ENCODE measurements around the gene RAD51B.

Gene RAD51B

DNA sequence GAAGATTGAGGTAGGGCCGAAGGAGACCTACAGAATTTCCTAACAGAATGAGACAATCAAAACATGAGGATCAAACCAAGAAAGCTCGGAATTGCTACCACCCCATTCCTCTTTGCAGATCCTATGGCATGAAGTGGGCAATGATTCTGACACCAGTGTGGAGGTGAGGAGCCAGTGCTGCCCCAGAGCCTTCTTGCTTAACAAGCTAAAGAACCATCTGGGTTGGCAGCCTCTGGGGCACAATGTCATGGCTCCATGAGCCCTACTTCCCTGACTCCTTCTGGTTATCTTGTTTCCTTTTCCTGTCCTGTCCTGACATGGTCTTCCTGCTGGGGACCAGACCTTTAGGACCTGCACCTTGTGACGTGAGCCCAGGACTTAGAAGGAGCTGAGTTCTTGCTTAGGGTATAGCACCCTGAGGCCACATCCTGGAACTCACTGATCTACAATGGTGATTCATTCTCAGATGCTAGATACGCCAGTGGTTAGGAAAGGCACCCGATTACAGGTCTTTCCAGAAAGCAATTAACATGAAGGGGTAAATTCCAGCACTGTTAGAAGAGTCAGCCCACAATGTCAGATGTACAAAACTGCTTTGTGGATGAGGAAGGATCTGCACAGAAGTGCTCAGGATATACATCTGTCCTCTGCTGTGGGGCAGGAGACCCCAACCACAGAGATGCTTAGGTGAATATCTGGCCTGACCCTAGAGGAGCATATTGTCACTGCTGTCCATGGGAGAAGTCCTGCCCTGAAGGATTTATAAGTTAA is 649.0 kb downstream of the RAD51B start:
- TF ChIP-seq FOXP2 (optimal IDR thresholded peaks at IDR 0.05; ENCODE audit: control extremely low read depth, extremely low read length, insufficient read depth): no peak
- H3K4me3 ChIP-seq: no peak overlapping the region
- H3K27ac ChIP-seq: no peak overlapping the region
- DNase-seq (ENCODE audit: low read depth, low spot score): no peak
- H3K36me3 ChIP-seq (ENCODE audit: insufficient read depth, low read length): no peaks in the 10 kb centered on the region
- H3K9me3 ChIP-seq (ENCODE audit: low read depth, low read length): no peaks in the 10 kb centered on the region
- no peak overlapping the region for H3K9ac ChIP-seq (ENCODE audit: insufficient read length)

- TF ChIP-seq FOXP2 (optimal IDR thresholded peaks at IDR 0.05; ENCODE audit: control extremely low read depth, extremely low read length, insufficient read depth): no peak
- TF ChIP-seq POLR2AphosphoS5 (IDR thresholded peaks at IDR 0.05; ENCODE audit: borderline replicate concordance, low read depth, low read length): no peak
- no peak for TF ChIP-seq EZH2 (IDR thresholded peaks at IDR 0.05)
- Histone ChIP-seq H3K27ac (no peak overlapping the region), H3K9ac (ENCODE audit: insufficient read length) (no peak overlapping the region), H3K4me3 (no peak overlapping the region), H3K9me3 (ENCODE audit: low read depth, low read length) (no peaks in the 10 kb centered on the region), H3K36me3 (ENCODE audit: insufficient read depth, low read length) (no peaks in the 10 kb centered on the region)
- DNase-seq (ENCODE audit: low read depth, low spot score): no peak
These were observed 649.7 kb downstream of the RAD51B start for GRCh38 chr14:68469208-68469713.

DNA sequence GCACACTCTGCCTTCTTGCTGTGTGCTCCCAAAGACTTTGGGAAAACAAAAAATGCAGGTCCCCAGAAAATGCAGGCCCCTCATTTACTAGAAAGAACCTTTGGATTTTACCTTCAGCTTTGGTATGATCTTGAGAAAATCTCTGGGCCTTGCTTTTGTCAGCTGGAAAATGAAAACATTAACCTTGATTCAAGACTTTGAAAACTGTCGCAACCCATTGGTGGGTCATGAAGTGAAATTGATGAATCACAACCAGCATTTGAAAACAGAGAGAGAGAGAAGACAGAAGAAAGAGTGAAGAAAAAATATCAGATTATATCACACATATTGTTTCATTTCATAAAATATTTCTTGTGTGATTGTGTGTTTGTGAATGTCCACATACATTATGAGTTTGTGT is 650.8 kb downstream of the RAD51B start:
- Histone ChIP-seq H3K9me3 (ENCODE audit: low read depth, low read length) (no peaks in the 10 kb centered on the region), H3K9ac (ENCODE audit: insufficient read length) (no peak overlapping the region), H3K36me3 (ENCODE audit: insufficient read depth, low read length) (no peaks in the 10 kb centered on the region), H3K4me3 (no peak overlapping the region), H3K27ac (no peak overlapping the region)
- DNase-seq (ENCODE audit: low read depth, low spot score): no peak
- no peak for TF ChIP-seq POLR2AphosphoS5 (IDR thresholded peaks at IDR 0.05; ENCODE audit: borderline replicate concordance, low read depth, low read length)
- TF ChIP-seq EZH2 (IDR thresholded peaks at IDR 0.05): no peak
- no peak for TF ChIP-seq FOXP2 (optimal IDR thresholded peaks at IDR 0.05; ENCODE audit: control extremely low read depth, extremely low read length, insufficient read depth)

DNA sequence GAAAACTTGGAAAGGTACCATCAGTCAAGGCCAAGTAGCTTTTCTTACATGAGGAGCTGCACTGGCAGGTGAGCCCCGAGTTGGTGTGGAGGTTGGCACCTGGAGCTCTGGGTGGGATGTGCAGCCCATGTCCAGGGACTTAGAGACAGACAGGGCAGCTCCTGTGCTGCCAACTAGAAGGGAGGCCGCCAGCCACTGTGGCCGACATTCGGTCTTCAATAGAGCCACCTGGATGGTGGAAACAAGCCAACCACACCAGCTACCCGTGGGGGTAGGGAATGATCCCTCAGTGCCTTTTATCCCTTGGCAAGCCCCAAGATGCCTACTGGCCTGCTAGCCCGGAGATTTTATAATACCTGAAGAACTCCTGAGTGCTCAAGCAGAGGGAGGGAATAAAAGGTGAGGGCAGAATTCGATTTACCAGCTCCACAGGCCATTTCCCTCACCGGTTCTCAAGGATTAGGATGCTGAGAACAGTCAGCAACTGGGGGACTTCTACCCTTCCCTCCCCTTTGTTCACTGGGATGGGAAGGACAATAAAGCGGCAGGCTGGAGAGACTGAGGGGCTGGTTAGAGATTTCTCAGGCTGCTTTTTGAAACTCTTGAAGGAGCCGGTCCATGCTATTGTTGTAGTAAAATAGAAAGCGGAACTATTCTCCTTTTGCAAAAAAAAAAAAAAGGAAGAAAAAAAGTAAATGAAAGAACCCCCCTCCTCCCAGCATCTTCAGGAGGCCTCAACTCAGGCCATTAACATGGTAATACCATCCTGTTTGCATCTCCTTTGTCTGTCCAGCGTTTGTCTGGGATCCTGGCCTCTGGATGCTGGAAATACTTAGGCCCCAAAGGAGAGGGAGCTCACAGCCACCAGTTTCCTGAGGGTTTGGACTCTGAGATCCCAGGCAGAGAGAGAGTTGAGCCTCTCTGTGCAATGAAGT is 651.7 kb downstream of the RAD51B start:
- no peaks in the 10 kb centered on the region for H3K9me3 ChIP-seq (ENCODE audit: low read depth, low read length)
- H3K36me3 ChIP-seq (ENCODE audit: insufficient read depth, low read length): no peaks in the 10 kb centered on the region
- no peak overlapping the region for H3K27ac ChIP-seq
- no peak overlapping the region for H3K9ac ChIP-seq (ENCODE audit: insufficient read length)
- TF ChIP-seq EZH2 (IDR thresholded peaks at IDR 0.05) (no peak), POLR2AphosphoS5 (IDR thresholded peaks at IDR 0.05; ENCODE audit: borderline replicate concordance, low read depth, low read length) (no peak), FOXP2 (optimal IDR thresholded peaks at IDR 0.05; ENCODE audit: control extremely low read depth, extremely low read length, insufficient read depth) (no peak)
- no peak overlapping the region for H3K4me3 ChIP-seq
- DNase-seq (ENCODE audit: low read depth, low spot score): no peak

GRCh38 chr14:68471964-68472508 is 652.5 kb downstream of the RAD51B start:
- TF ChIP-seq EZH2 (IDR thresholded peaks at IDR 0.05) (no peak), FOXP2 (optimal IDR thresholded peaks at IDR 0.05; ENCODE audit: control extremely low read depth, extremely low read length, insufficient read depth) (no peak), POLR2AphosphoS5 (IDR thresholded peaks at IDR 0.05; ENCODE audit: borderline replicate concordance, low read depth, low read length) (no peak)

DNA sequence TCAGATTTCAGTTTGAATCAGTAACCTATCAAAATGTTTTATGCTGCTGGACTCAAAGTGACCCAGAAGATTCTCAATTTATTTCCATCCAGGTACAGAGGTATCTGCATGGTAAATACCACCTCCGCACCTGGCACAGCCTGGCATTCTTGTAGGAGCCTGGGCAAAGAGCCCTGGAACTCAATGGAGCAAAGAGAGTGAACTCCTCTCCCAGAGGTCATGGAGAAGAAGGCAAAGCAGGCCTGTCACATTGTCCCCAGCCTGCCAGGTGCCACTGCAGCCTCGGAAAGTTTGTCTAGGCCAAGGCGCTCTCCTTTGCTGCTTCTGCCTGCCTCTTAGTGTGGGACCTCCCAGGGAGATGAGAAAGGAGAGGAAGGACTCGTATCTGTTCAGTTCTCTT is 653.5 kb downstream of the RAD51B start:
- no peak for DNase-seq (ENCODE audit: low read depth, low spot score)
- H3K9ac ChIP-seq (ENCODE audit: insufficient read length): no peak overlapping the region
- no peak overlapping the region for H3K4me3 ChIP-seq

More at GRCh38 chr14:68471964-68472508, 652.5 kb downstream of the RAD51B start:
- no peak for DNase-seq (ENCODE audit: low read depth, low spot score)
- no peak overlapping the region for H3K27ac ChIP-seq
- H3K4me3 ChIP-seq: no peak overlapping the region
- no peak overlapping the region for H3K9ac ChIP-seq (ENCODE audit: insufficient read length)
- no peaks in the 10 kb centered on the region for H3K9me3 ChIP-seq (ENCODE audit: low read depth, low read length)
- H3K36me3 ChIP-seq (ENCODE audit: insufficient read depth, low read length): no peaks in the 10 kb centered on the region

GRCh38 chr14:68473794-68474193 is 654.2 kb downstream of the RAD51B start:
- TF ChIP-seq EZH2 (IDR thresholded peaks at IDR 0.05) (no peak), FOXP2 (optimal IDR thresholded peaks at IDR 0.05; ENCODE audit: control extremely low read depth, extremely low read length, insufficient read depth) (no peak), POLR2AphosphoS5 (IDR thresholded peaks at IDR 0.05; ENCODE audit: borderline replicate concordance, low read depth, low read length) (no peak)
- H3K4me3 ChIP-seq: no peak overlapping the region
- no peak for DNase-seq (ENCODE audit: low read depth, low spot score)
- no peak overlapping the region for H3K9ac ChIP-seq (ENCODE audit: insufficient read length)
- H3K36me3 ChIP-seq (ENCODE audit: insufficient read depth, low read length): no peaks in the 10 kb centered on the region
- no peaks in the 10 kb centered on the region for H3K9me3 ChIP-seq (ENCODE audit: low read depth, low read length)
- H3K27ac ChIP-seq: no peak overlapping the region

More for the DNA sequence above, 653.5 kb downstream of the RAD51B start:
- TF ChIP-seq POLR2AphosphoS5 (IDR thresholded peaks at IDR 0.05; ENCODE audit: borderline replicate concordance, low read depth, low read length) (no peak), EZH2 (IDR thresholded peaks at IDR 0.05) (no peak), FOXP2 (optimal IDR thresholded peaks at IDR 0.05; ENCODE audit: control extremely low read depth, extremely low read length, insufficient read depth) (no peak)
- H3K36me3 ChIP-seq (ENCODE audit: insufficient read depth, low read length): no peaks in the 10 kb centered on the region
- no peaks in the 10 kb centered on the region for H3K9me3 ChIP-seq (ENCODE audit: low read depth, low read length)
- no peak overlapping the region for H3K27ac ChIP-seq

DNA sequence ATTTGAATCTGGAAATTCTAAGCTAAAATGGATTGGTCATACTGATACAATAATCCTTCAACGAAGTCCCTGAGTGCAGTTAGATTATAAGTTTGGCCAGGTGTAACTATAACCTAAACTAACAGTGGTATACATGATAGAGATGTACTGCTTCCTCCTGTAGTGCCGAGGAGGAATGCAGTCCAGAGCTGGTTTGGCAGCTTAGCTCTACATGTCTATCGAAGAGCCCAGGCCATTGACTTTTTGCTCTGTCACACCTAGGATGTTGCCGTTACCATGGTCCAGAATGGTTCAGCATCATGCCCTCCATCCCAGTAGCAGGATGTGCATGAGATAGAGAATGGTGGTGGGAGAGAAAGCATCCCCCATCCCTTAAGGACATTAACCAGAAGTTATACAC is 655.2 kb downstream of the RAD51B start:
- no peak overlapping the region for H3K9ac ChIP-seq (ENCODE audit: insufficient read length)
- DNase-seq (ENCODE audit: low read depth, low spot score): no peak
- no peaks in the 10 kb centered on the region for H3K9me3 ChIP-seq (ENCODE audit: low read depth, low read length)
- no peak overlapping the region for H3K4me3 ChIP-seq
- no peak overlapping the region for H3K27ac ChIP-seq
- no peak for TF ChIP-seq FOXP2 (optimal IDR thresholded peaks at IDR 0.05; ENCODE audit: control extremely low read depth, extremely low read length, insufficient read depth)
- TF ChIP-seq EZH2 (IDR thresholded peaks at IDR 0.05): no peak
- no peak for TF ChIP-seq POLR2AphosphoS5 (IDR thresholded peaks at IDR 0.05; ENCODE audit: borderline replicate concordance, low read depth, low read length)
- no peaks in the 10 kb centered on the region for H3K36me3 ChIP-seq (ENCODE audit: insufficient read depth, low read length)
